ES-I3 (cell line): ENCODE data around the gene RAX2.

Source experiments
- H3K36me3 ChIP-seq: 2 replicates; pipeline ENCODE4 v1.6.1; 2013; ENCODE audit warnings: mild to moderate bottlenecking, low read length, control low read depth, moderate library complexity; ENCODE audit not compliant: insufficient read depth
- H3K4me1 ChIP-seq: 2 replicates; pipeline ENCODE4 v1.6.1; 2013; ENCODE audit warnings: mild to moderate bottlenecking, control low read depth, low read length; ENCODE audit not compliant: insufficient read depth
- H3K9ac ChIP-seq: 2 replicates; pipeline ENCODE4 v1.6.1; 2013; ENCODE audit warnings: low read depth, mild to moderate bottlenecking, low read length, moderate library complexity
- H3K9me3 ChIP-seq: 2 replicates; pipeline ENCODE4 v1.6.1; 2013; ENCODE audit warnings: mild to moderate bottlenecking, low read length, moderate library complexity; ENCODE audit not compliant: control insufficient read depth, insufficient read depth

RAX2 gene

GRCh38 chr19:3788996-3789778 is 17.2 kb upstream of the RAX2 start:
- H3K4me1 ChIP-seq = no peaks in the 10 kb centered on the region
- H3K36me3 ChIP-seq = no peaks in the 10 kb centered on the region
- H3K9ac ChIP-seq = no peak overlapping the region
- H3K9me3 ChIP-seq = no peaks in the 10 kb centered on the region

DNA sequence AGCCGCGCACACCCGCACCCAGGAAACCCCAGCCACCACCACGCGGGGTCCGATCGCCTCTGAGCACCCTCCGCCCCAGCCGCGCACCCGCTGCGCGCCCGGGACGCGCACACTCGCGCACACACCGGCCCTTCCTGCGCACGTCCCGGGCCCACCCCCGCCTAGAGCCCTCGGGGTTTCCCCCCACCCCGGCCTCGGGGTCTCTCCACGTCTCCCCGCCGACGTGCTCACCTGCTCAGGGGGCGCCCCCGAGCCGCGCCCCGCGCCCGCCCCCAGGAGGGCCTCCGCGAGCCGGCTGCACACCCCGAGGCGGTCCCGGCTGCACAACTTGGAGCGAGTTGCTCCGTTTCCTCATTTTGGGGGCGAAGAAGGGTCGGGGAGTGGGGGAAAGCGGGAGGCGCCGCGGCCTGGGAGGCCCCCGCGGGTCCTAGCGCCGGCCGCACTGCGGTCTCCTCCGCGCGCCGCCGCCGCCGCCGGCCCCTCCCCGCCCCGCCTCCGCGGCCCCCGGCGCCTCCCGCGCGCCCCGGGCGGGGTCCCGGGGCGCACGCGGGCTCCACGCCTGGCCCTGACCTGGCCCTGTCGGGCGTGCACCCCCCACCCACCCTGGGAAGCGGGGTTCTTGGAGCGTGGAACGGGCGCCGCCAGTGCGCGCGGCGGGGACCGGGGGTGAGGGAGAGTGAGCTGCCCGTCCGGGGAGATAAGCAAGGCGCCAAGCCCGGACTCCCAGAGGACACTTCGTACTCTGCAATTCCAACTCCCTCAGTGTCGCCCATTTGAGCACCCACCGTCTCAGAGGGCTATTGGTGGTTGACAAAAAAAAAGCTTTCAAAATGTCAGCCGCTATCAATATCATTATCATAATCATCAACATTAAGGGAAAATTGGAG is 14.2 kb upstream of the RAX2 start, which contains the start of gene MATK:
Gene MATK, minus strand, starts transcription at position 444 of the 887 bp plus-strand sequence. CDS start 1,246 bp downstream, outside the sequence.
- H3K36me3 ChIP-seq = peaks cover 4% of the 10 kb centered on the region; the same call in 1 of the 2 replicates
- H3K9ac ChIP-seq = peak within 1 kb of the TSS; percentile 70
- peaks cover 11% of the 10 kb centered on the region for H3K9me3 ChIP-seq
- H3K4me1 ChIP-seq = no peaks in the 10 kb centered on the region

GRCh38 chr19:3785451-3785937 is 13.5 kb upstream of the RAX2 start:
- Histone ChIP-seq H3K4me1 (no peaks in the 10 kb centered on the region), H3K9me3 (peaks cover 15% of the 10 kb centered on the region), H3K9ac (peak overlapping the region; percentile 70)

DNA sequence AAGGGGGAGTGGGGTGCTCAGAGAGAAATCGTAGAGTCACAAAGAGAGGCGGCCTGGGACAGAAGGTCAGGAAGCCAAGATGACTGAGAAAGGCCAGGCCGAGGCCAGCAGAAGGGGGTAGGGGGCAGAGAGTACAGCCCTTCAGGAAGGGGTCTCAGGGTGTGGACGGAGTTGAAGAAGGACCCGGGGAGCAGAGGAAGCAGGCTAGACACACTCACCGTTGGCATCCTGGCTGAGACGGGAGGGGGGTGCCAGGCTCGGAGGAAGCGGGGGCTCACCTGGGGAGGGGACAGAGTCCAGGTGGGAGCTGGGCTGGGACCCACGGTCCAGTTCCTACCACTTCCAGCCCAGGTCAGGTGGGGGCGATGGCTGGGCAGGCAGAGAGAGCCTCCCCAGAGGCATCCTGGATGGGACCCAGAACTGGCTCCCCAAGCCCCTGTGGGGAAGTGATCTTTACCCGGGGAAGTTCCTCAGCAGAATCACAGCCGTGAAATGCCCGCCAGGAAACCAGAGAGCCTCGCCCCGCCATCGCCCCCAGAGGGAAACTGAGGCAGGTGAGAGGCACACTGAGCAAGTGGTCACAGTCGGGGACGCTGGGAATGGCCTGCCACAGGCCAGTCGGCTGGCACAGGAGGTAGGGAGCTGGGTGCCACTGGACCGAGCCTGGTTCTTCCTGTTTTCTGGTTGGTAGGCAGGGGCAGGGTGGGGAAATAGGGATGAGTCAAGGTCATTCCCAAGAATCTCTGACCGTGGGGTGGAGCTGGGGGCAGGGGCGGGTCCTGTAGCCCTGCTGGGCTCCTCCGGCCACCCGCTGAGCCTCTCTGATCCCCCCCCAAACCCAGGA is 12.8 kb upstream of the RAX2 start:
- H3K9me3 ChIP-seq = peaks cover 15% of the 10 kb centered on the region
- H3K9ac ChIP-seq = peak overlapping the region; percentile 70
- H3K4me1 ChIP-seq = no peaks in the 10 kb centered on the region
- H3K36me3 ChIP-seq = peaks cover 4% of the 10 kb centered on the region; the same call in 1 of the 2 replicates

More at GRCh38 chr19:3785451-3785937, 13.5 kb upstream of the RAX2 start:
- H3K36me3 ChIP-seq = peaks cover 4% of the 10 kb centered on the region; the same call in 1 of the 2 replicates

DNA sequence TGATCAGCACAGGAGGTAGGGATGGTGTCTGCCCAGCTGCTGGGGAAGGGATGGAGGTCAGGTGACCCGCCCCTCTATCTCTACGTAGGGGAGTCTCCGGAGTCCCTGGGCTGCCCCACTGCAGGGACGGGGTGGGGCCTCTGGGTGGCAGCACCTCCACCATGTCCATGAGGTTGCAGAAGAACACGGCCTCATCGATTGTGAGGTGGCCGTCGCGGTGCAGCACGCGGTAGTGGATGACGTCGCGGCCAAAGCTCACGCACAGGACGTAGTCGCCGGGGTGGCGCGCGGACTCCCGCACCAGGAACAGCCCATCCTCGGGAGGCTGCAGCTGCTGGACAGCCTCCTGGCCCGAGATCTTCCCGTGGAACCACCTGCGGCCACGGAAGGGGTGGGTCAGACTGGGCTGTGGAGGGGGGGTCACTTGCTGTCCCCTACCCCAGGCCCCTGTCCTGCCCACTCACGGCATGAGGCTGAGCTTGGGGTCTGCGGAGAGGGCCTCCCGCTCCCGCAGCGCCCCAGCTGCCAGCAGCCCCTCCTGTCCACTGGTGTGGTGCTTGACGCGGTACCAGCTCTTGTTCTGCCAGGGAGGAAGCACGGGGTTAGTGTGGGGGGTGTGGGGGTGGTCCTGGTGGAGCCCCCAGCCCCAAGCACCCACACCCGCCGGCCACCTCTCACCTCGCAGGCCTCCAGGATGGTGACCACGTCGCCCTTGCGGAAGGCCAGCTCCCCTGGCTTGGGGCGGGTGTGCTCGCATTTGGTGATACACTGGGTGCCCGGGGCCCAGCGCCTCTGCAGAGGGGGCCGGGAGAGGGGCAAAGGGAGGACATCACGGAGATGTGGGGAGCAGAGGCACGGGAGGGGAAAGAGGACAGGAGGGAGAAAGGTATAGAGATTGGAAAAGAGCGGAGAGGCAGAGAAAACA is 11.9 kb upstream of the RAX2 start:
- Histone ChIP-seq H3K9me3 (peaks cover 15% of the 10 kb centered on the region), H3K9ac (no peak overlapping the region), H3K4me1 (no peaks in the 10 kb centered on the region), H3K36me3 (peaks cover 4% of the 10 kb centered on the region; the same call in 1 of the 2 replicates)

DNA sequence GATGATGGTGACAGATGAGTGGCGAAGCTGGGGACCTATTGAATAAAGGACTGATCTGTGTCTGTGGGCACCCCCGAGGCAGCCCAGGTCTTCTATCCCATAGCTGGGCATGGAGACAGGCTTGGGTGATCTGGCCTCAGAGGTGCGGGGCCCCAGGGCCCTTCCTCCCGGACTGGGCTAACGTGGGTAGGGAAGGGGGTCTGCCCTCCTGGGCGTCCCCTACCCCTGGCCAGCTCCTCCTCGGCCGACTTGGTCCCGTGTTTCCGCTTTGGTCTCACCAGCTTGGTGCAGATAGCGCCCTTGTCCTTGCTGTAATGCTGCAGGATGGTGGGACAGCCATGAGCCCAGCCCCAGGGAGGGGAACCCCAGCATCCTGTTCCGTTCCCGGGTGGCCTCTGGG is 10.9 kb upstream of the RAX2 start:
- peaks cover 15% of the 10 kb centered on the region for H3K9me3 ChIP-seq
- H3K4me1 ChIP-seq = no peaks in the 10 kb centered on the region
- H3K9ac ChIP-seq = no peak overlapping the region
- peaks cover 4% of the 10 kb centered on the region; the same call in 1 of the 2 replicates for H3K36me3 ChIP-seq

GRCh38 chr19:3782330-3782729 is 10.3 kb upstream of the RAX2 start:
- Histone ChIP-seq H3K4me1 (no peaks in the 10 kb centered on the region), H3K36me3 (peaks cover 4% of the 10 kb centered on the region; the same call in 1 of the 2 replicates), H3K9ac (no peak overlapping the region), H3K9me3 (peaks cover 15% of the 10 kb centered on the region)

DNA sequence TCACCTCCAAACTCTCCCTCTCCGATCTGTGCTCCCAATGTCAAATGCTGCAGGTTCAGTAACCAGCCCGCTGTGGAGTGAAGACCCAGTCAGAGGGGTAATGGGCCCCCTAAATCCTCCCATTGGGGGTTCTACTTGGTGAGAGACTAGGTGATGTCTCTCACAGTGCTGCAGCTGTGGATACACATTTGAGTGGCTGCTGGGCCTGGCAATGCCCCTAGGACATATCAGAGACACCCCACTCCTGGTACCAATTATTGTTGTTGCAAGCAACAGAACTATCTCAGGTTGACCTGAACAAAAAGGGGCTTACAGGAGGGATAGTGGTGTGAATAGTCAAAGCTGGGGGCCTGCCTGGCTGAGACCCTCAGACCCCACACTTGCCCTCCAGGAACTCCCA is 9.6 kb upstream of the RAX2 start:
- no peaks in the 10 kb centered on the region for H3K4me1 ChIP-seq
- no peak overlapping the region for H3K9ac ChIP-seq
- H3K9me3 ChIP-seq = peaks cover 15% of the 10 kb centered on the region
- H3K36me3 ChIP-seq = peaks cover 4% of the 10 kb centered on the region; the same call in 1 of the 2 replicates

DNA sequence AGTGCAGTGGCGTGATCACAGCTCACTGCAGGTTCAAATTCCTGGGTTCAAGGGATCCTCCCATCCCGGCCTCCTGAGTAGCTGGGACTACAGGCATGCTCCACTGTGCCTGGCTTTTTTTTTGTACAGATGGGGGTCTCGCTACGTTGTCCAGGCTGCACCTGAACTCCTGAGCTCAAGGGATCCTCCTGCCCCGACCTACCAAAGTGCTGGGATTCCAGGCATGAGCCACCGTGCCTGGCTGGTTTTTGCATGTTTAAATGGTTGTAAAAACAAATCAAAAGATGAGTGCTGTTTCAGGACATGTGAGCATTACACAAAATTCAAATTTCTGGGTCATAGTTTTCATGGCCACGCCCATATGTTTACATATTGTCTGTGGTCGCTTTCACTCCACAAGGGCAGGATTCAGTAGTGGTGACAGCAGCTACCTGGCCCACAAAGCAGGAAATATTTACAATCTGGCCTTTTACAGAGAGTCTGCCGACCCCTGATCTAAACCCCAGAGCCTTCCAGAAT is 8.8 kb upstream of the RAX2 start:
- H3K36me3 ChIP-seq = peaks cover 4% of the 10 kb centered on the region; the same call in 1 of the 2 replicates
- H3K9ac ChIP-seq = no peak overlapping the region
- peaks cover 15% of the 10 kb centered on the region for H3K9me3 ChIP-seq
- H3K4me1 ChIP-seq = no peaks in the 10 kb centered on the region

- H3K4me1 ChIP-seq = no peaks in the 10 kb centered on the region
- H3K9me3 ChIP-seq = peaks cover 15% of the 10 kb centered on the region
Measured at GRCh38 chr19:3778899-3779723, 7.1 kb upstream of the RAX2 start.

DNA sequence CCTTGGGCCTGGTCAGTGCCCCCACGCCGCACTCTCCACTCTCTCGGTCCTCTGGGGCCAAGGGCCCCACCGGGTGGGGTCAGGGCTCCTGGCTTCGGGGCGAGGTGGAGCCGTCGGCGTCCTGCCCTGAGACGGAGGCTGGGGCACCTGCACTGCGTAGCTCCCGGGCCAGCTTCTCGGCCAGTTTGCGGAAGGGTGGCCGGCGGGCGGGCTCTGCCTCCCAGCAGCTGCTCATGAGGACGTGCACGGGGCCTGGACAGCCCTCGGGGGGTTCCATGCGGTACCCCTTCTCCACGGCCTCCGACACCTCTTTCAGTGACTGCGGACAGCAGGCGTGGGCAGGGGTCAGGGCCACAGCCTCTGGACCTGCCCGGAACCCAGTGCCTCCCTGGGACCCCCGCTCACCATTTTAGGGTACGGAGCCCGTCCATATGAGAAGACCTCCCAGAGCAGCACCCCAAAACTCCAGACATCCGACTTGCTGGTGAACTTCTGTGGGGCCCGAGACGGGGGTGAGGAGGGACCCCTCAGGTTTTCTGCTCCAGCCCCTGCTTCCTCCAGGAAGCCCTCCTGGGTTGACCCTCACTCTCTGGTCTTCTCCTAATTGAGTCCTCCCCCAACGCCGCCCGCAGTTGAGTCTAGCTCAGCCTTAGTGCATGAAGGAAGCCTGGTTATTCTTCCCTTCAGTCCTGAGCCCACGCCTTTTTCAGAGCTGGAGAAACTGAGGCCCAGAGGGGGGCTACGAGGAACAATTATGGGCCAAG is 6.3 kb upstream of the RAX2 start:
- H3K36me3 ChIP-seq = peaks cover 4% of the 10 kb centered on the region; the same call in 1 of the 2 replicates
- H3K4me1 ChIP-seq = no peaks in the 10 kb centered on the region
- H3K9ac ChIP-seq = no peak overlapping the region
- peaks cover 15% of the 10 kb centered on the region for H3K9me3 ChIP-seq

More at GRCh38 chr19:3778899-3779723, 7.1 kb upstream of the RAX2 start:
- Histone ChIP-seq H3K9ac (no peak overlapping the region), H3K36me3 (peaks cover 4% of the 10 kb centered on the region; the same call in 1 of the 2 replicates)
